HEK293 (cell line): ENCODE data around the gene INPP5A.

Experiments
- CTCF ChIP-seq: fragments of 450-650 bp; formaldehyde crosslinking; IDR thresholded peaks from 2 replicates; pipeline ENCODE4 v1.5.1; 2016; ENCODE audit warnings: missing biosample characterization, missing genetic modification characterization
- YY1 ChIP-seq: fragments of 450-650 bp; formaldehyde crosslinking; IDR thresholded peaks from 2 replicates; pipeline ENCODE4 v1.5.1; 2018; ENCODE audit warnings: missing biosample characterization, missing genetic modification characterization
- ZNF521 ChIP-seq: fragments of 450-650 bp; formaldehyde crosslinking; IDR thresholded peaks from 2 replicates; pipeline ENCODE4 v1.5.1; 2017; ENCODE audit warnings: missing biosample characterization, mild to moderate bottlenecking, missing genetic modification characterization
- ZNF792 ChIP-seq: fragments of 450-650 bp; formaldehyde crosslinking; IDR thresholded peaks from 2 replicates; pipeline ENCODE4 v1.5.1; 2016; ENCODE audit warnings: missing biosample characterization, missing genetic modification characterization

- TF ChIP-seq ZNF521 (tag by site-specific recombination) (no peak), ZNF792 (tag by site-specific recombination) (no peak), YY1 (tag by site-specific recombination) (no peak), CTCF (tag by site-specific recombination) (no peak)
Observed at GRCh38 chr10:132532179-132532578, 5.4 kb upstream of the INPP5A start.
